ENCODE results near the gene LRRK2.

DNA sequence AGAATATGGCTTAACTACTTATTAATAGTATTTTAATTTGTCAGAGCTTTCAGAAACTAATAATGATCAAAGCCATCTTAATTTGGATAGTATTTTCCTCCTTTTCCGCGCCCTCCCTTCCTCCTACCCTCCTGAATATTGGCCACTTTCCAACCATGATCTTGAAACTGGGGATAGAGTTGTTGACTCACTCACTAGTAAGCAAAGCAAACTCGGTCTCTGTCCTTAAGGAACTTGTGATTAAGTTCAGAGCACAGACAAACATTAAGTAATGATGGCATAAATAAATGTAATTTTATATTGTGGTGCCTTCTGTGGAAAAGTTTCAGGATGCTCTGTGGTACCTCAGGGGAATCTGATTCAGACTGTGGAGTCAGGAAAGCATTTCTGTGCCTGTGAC is 75.7 kb downstream of the LRRK2 start:
- TF ChIP-seq POLR2A (IDR thresholded peaks at IDR 0.05; ENCODE audit: low read depth, low read length) (no peak), POLR2AphosphoS5 (IDR thresholded peaks at IDR 0.05; ENCODE audit: low read depth, low read length) (no peak), TAF1 (IDR thresholded peaks at IDR 0.05; ENCODE audit: borderline replicate concordance, low read depth, low read length) (no peak)
